A549 treated with Hydrocortisone at 1 μM for 4 hours (cell line): Measurements from ENCODE around the gene VIL1. TPM values are rescaled to one million over a fixed set of nuclear protein-coding genes. Genes with fewer than 3 reads are reported as not detected.

ENCODE experiments used
- total RNA-seq: library from RNA; stranded (reverse); fragments of 200-300 nt; extraction: Qiagen RNA extraction; gene quantifications from 5 replicates; pipeline ENCODE4 v1.2.3, GENCODE V29; 2022

Gene VIL1
- total RNA-seq, result 0.17 to 0.38 TPM (median 0.35 TPM) in 5 replicates

GRCh38 chr2:218418717-218419458 lies at the start of gene VIL1:
Gene VIL1, plus strand, starts transcription at chr2:218419123. Its CDS starts 4,656 bp downstream, at chr2:218423779.

GRCh38 chr2:218381916-218382366 lies 37.0 kb upstream of the VIL1 start, which contains the start of gene SLC11A1:
Gene SLC11A1, plus strand, starts transcription at chr2:218382273. Its CDS starts 96 bp downstream, at chr2:218382369.

GRCh38 chr2:218399391-218400166 lies 19.3 kb upstream of the VIL1 start, which contains the start of gene CTDSP1:
Gene CTDSP1, plus strand, starts transcription at chr2:218399868. Its CDS starts 223 bp downstream, at chr2:218400091.

Other genes starting within 250 kb of the VIL1 start
- 291 to 305 TPM (median 299 TPM) in 5 replicates for gene ARPC2, start 201.9 kb upstream of the VIL1 start, total RNA-seq
- 0.14 to 0.29 TPM (median 0.18 TPM) in 5 replicates for gene GPBAR1, start 158.1 kb upstream of the VIL1 start, total RNA-seq
- 122 to 179 TPM (median 125 TPM) in 5 replicates for gene AAMP, start 149.0 kb upstream of the VIL1 start, total RNA-seq
- gene PNKD, start 148.6 kb upstream of the VIL1 start, total RNA-seq, result 58.3 to 74.6 TPM (median 68.8 TPM) in 5 replicates
- gene TMBIM1, start 126.6 kb upstream of the VIL1 start, total RNA-seq, result 123 to 148 TPM (median 135 TPM) in 5 replicates
- gene CATIP, start 62.3 kb upstream of the VIL1 start, total RNA-seq, result 0.21 to 0.23 TPM in 2 of 5 replicates, not detected in the others
- gene SLC11A1, start 36.9 kb upstream of the VIL1 start, total RNA-seq, result 0.08 to 0.29 TPM (median 0.23 TPM) in 5 replicates
- gene CTDSP1, start 19.3 kb upstream of the VIL1 start, total RNA-seq, result 66.9 to 75.6 TPM (median 71.5 TPM) in 5 replicates
- 4.7 to 6.7 TPM (median 4.9 TPM) in 5 replicates for gene USP37, start 149.2 kb downstream of the VIL1 start, total RNA-seq
- 39.2 to 42.4 TPM (median 40.4 TPM) in 5 replicates for gene CNOT9, start 149.7 kb downstream of the VIL1 start, total RNA-seq
- gene PLCD4, start 188.8 kb downstream of the VIL1 start, total RNA-seq, result 0.24 to 0.77 TPM (median 0.47 TPM) in 5 replicates
- 13.7 to 19.2 TPM (median 16.8 TPM) in 5 replicates for gene ZNF142, start 240.5 kb downstream of the VIL1 start, total RNA-seq
- gene BCS1L, start 240.6 kb downstream of the VIL1 start, total RNA-seq, result 41.4 to 46.6 TPM (median 45.5 TPM) in 5 replicates